Transverse colon (tissue), 4 donors: ENCODE results near the gene NATD1. TPM values are rescaled to one million over a fixed set of nuclear protein-coding genes. Genes with fewer than 3 reads are reported as not detected.

Experiments
- DNase-seq: peaks from one replicate; pipeline ENCODE4 v3.0.0-alpha.2; 2019
- H3K27ac ChIP-seq, 4 donors: fragments of 200-600 bp; sonication (generic); 2 replicates each; pipeline ENCODE4 v1.5.1; 2016 to 2018; ENCODE audit warnings: inconsistent platforms in 4 of 4
- H3K27me3 ChIP-seq: fragments of 200-600 bp; sonication (generic); 2 replicates; pipeline ENCODE4 v1.5.1; 2017; ENCODE audit warnings: inconsistent platforms
- H3K36me3 ChIP-seq, 4 donors: fragments of 200-600 bp; sonication (generic); 2 replicates each; pipeline ENCODE4 v1.5.1; 2017 to 2019; ENCODE audit warnings: inconsistent platforms in 4 of 4
- H3K4me1 ChIP-seq, 4 donors: fragments of 200-600 bp; sonication (generic); 2 replicates each; pipeline ENCODE4 v1.5.1; 2017 to 2020; ENCODE audit warnings: inconsistent platforms in 4 of 4
- H3K4me3 ChIP-seq, 4 donors: fragments of 200-600 bp; sonication (generic); 1 replicate in 1 of 4; 2 replicates in 3 of 4; pipeline versions ENCODE4 v1.5.1 to v1.6.1; 2017 to 2019; ENCODE audit warnings: inconsistent platforms in 4 of 4
- H3K9me3 ChIP-seq, 2 donors: fragments of 200-600 bp; sonication (generic); 2 replicates each; pipeline ENCODE4 v1.5.1; 2017 to 2019; ENCODE audit warnings: inconsistent platforms in 2 of 2
- CTCF ChIP-seq, 5 experiments: fragments of 200-600 bp in 3 of 5; fragments of 450-650 bp in 2 of 5; sonication (generic) in 3 of 5; IDR thresholded peaks; 1 replicate in 2 of 5; 2 replicates in 3 of 5; pipeline ENCODE4 v1.5.1; 2016 to 2017; ENCODE audit warnings: antibody characterized with exemption in 5 of 5, inconsistent platforms in 3 of 5, mild to moderate bottlenecking in 2 of 5, moderate library complexity in 1 of 5
- EP300 ChIP-seq: sonication (generic); formaldehyde crosslinking; IDR thresholded peaks from one replicate; pipeline ENCODE4 v1.6.1; 2017; ENCODE audit warnings: antibody characterized with exemption, low read depth
- POLR2A ChIP-seq: fragments of 450-650 bp; IDR thresholded peaks from one replicate; pipeline ENCODE4 v1.6.1; 2016; ENCODE audit warnings: antibody characterized with exemption, mild to moderate bottlenecking, moderate library complexity
- POLR2AphosphoS5 ChIP-seq, 3 donors: sonication (generic); formaldehyde crosslinking; IDR thresholded peaks; one replicate each; pipeline ENCODE4 v1.6.1; 2016; ENCODE audit warnings: antibody characterized with exemption in 3 of 3
- WGBS, 2 donors: methylation state at CpG; one replicate each; pipeline ENCODE4 v1.1.5; 2018; ENCODE audit warnings: low coverage in 1 of 2; 5-methylcytosine and 5-hydroxymethylcytosine counted together
- in situ Hi-C, 4 donors: fragments of 200-750 bp; cut with MboI; loops; one replicate each; pipeline versions ENCODE4 v1.15.0 to v1.15.1; 2017; ENCODE audit warnings: low sequenced_read_pairs in 3 of 4, low pct_ligation_motif_present in 1 of 4, low pct_unique_long_range_greater_than_20kb in 1 of 4
- intact Hi-C: fragments of 100-400 bp; cut with DNase I; formaldehyde crosslinking; loops from one replicate; pipeline ENCODE4 v1.15.1; 2023; ENCODE audit warnings: low total_unique reads
- total RNA-seq, 4 donors: library from RNA; depleted of rRNA; stranded (reverse); fragments of >200 nt; gene quantifications; one replicate each; pipeline ENCODE4 v1.1.0, GENCODE V29; 2016

NATD1 gene
- total RNA-seq: 1 to 10 TPM; 1.4 to 7.9 (median 5.0) TPM

GRCh38 chr17:21252796-21253645 lies at the start of gene NATD1:
TSS of gene NATD1 (minus strand) at chr17:21253410. CDS start at chr17:21253264, 146 bp downstream.
- Histone ChIP-seq H3K27me3 (no peaks in the 10 kb centered on the region), H3K27ac (peak within 1 kb of the TSS; percentile 60 to 72 (median 64)), H3K4me1 (peaks cover 4 to 22% (median 18%) of the 10 kb centered on the region in 4 donors), H3K9me3 (no peaks in the 10 kb centered on the region), H3K4me3 (peak within 1 kb of the TSS; percentile 59 to 91 (median 70)), H3K36me3 (no peaks in the 10 kb centered on the region)
- in situ Hi-C loops: loop anchor here in 1 of 4 donors (10.0 to 25.0 kb wide), 2 partner anchors 62 to 259 kb away; no protein-coding TSS in a partner anchor
- TF ChIP-seq POLR2AphosphoS5 (IDR thresholded peaks at IDR 0.05) (peak in 2 of 3 donors; percentile 32 to 36), EP300 (no peak), POLR2A (peak; percentile 20)
- 1% methylated on average over 17 to 46 of the region's 117 CpGs for WGBS, 2 donors
- intact Hi-C loops: loop anchor here (2.0 kb wide), 2 partner anchors 28 to 40 kb away; no protein-coding TSS in a partner anchor
- peak; percentile 88 for DNase-seq

- 57 to 79% methylated on average over 1 to 19 of the region's 19 CpGs for WGBS, 2 donors
- Histone ChIP-seq H3K4me3 (no peak overlapping the region), H3K36me3 (peaks cover 0 to 15% (median 4%) of the 10 kb centered on the region in 4 donors), H3K27me3 (no peaks in the 10 kb centered on the region), H3K9me3 (no peaks in the 10 kb centered on the region), H3K27ac (no peak overlapping the region), H3K4me1 (no peaks in the 10 kb centered on the region)
- in situ Hi-C loops (loop anchor here (25.0 kb wide), 3 partner anchors 210 to 485 kb away; no protein-coding TSS in a partner anchor), intact Hi-C loops (no loop called here)
- TF ChIP-seq EP300: no peak
- TF ChIP-seq POLR2A: no peak
- TF ChIP-seq POLR2AphosphoS5 (IDR thresholded peaks at IDR 0.05): no peak
- no peak for TF ChIP-seq CTCF (IDR thresholded peaks at IDR 0.05)
- no peak for DNase-seq
Measured at GRCh38 chr17:21301593-21302550, 48.7 kb upstream of the NATD1 start.

- H3K27me3 ChIP-seq: no peaks in the 10 kb centered on the region
- peaks cover 0 to 15% (median 4%) of the 10 kb centered on the region in 4 donors for H3K36me3 ChIP-seq
- in situ Hi-C loops: loop anchor here (25.0 kb wide), 3 partner anchors 211 to 486 kb away; no protein-coding TSS in a partner anchor
- no peak overlapping the region for H3K27ac ChIP-seq
- no peaks in the 10 kb centered on the region for H3K9me3 ChIP-seq
- no peak for TF ChIP-seq POLR2AphosphoS5 (IDR thresholded peaks at IDR 0.05)
- no peak for TF ChIP-seq CTCF (IDR thresholded peaks at IDR 0.05)
- TF ChIP-seq EP300: no peak
- no peak for TF ChIP-seq POLR2A
- DNase-seq: no peak
- intact Hi-C loops: no loop called here
- 73 to 85% methylated on average over 14 to 31 of the region's 31 CpGs for WGBS, 2 donors
- peaks cover 0 to 6% (median 0%) of the 10 kb centered on the region in 4 donors for H3K4me1 ChIP-seq
- H3K4me3 ChIP-seq: no peak overlapping the region
Measured at GRCh38 chr17:21300601-21301571, 47.7 kb upstream of the NATD1 start.
